ENCODE measurements around the gene CD3E. TPM values are rescaled to one million over a fixed set of nuclear protein-coding genes. Genes with fewer than 3 reads are reported as not detected.
A peak's percentile ranks its signal among the peaks of the same experiment; 100 is the strongest.

The CD3E gene
- total RNA-seq, 4 donors from 2014 or later: 0.48 to 2.4 TPM; not detected in 2

GRCh38 chr11:118287006-118287405, 17.5 kb upstream of the CD3E start:
- H3K27me3 ChIP-seq: no peaks in the 10 kb centered on the region
- DNase-seq: no peak
- H3K9me3 ChIP-seq: no peaks in the 10 kb centered on the region
- no peak overlapping the region for H3K27ac ChIP-seq
- no peaks in the 10 kb centered on the region for H3K4me1 ChIP-seq
- H3K4me3 ChIP-seq: no peak overlapping the region
- no peaks in the 10 kb centered on the region for H3K36me3 ChIP-seq
- no peak for TF ChIP-seq POLR2A (IDR thresholded peaks at IDR 0.05)
- TF ChIP-seq, protein P1, sequence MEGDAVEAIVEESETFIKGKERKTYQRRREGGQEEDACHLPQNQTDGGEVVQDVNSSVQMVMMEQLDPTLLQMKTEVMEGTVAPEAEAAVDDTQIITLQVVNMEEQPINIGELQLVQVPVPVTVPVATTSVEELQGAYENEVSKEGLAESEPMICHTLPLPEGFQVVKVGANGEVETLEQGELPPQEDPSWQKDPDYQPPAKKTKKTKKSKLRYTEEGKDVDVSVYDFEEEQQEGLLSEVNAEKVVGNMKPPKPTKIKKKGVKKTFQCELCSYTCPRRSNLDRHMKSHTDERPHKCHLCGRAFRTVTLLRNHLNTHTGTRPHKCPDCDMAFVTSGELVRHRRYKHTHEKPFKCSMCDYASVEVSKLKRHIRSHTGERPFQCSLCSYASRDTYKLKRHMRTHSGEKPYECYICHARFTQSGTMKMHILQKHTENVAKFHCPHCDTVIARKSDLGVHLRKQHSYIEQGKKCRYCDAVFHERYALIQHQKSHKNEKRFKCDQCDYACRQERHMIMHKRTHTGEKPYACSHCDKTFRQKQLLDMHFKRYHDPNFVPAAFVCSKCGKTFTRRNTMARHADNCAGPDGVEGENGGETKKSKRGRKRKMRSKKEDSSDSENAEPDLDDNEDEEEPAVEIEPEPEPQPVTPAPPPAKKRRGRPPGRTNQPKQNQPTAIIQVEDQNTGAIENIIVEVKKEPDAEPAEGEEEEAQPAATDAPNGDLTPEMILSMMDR (IDR thresholded peaks at IDR 0.05): no peak
- intact Hi-C loops (cut with DNase I; ENCODE audit: low total_unique reads): no loop called here

DNA sequence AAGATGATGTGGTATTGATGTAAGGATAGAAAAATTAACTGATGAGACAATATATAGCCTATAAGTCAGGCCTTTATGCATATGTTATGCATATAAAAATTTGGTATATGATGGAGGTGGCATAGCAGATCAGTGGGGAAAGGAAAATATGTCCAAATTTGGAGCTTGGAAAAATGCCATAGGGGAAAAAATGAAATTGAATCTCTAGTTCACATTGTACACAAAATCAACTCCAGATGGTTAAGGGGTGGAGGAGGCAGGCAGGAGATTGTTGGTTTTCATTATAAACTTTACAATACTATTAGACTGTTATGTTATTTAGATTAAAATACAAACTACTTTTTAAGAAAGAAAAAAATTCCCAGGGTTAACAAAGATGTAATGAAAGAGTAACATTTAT, 15.1 kb upstream of the CD3E start:
- intact Hi-C loops (cut with DNase I; ENCODE audit: low total_unique reads): no loop called here
- no peak for DNase-seq
- H3K4me1 ChIP-seq: no peaks in the 10 kb centered on the region

DNA sequence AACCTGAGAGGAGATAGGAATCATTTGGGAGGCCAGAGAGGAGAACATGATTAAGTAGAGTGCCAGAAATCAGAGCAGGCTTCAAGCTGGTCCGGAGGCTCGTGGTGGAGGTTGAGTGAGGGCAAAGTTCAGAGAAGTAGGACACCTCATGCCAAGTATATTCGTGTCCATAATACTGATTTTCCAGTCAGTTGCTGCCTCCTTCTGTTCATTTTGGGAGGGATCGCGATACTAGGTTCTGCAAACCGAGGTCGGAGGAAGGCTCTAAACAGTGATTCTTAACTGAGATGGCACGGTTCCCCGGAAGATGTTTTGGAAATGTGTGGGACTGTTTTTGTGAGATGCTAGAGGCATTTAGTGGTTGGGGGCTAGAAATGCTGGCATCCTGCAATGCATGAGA, 13.6 kb upstream of the CD3E start:
- no peak overlapping the region for H3K27ac ChIP-seq
- no peaks in the 10 kb centered on the region for H3K27me3 ChIP-seq
- peak in 1 of 2 donors; percentile 22 for DNase-seq
- no peaks in the 10 kb centered on the region for H3K4me1 ChIP-seq
- TF ChIP-seq, protein P1 (IDR thresholded peaks at IDR 0.05): peak; percentile 6 to 60 (median 36)
- TF ChIP-seq POLR2A (IDR thresholded peaks at IDR 0.05): no peak
- no peaks in the 10 kb centered on the region for H3K9me3 ChIP-seq
- intact Hi-C loops (cut with DNase I; ENCODE audit: low total_unique reads): no loop called here
- H3K36me3 ChIP-seq: no peaks in the 10 kb centered on the region
- H3K4me3 ChIP-seq: no peak overlapping the region

More for the DNA sequence above, 15.1 kb upstream of the CD3E start:
- Histone ChIP-seq H3K9me3 (no peaks in the 10 kb centered on the region), H3K4me3 (no peak overlapping the region), H3K27me3 (no peaks in the 10 kb centered on the region), H3K27ac (no peak overlapping the region), H3K36me3 (no peaks in the 10 kb centered on the region)
- TF ChIP-seq POLR2A (IDR thresholded peaks at IDR 0.05): no peak
- TF ChIP-seq, protein P1 (IDR thresholded peaks at IDR 0.05): no peak

DNA sequence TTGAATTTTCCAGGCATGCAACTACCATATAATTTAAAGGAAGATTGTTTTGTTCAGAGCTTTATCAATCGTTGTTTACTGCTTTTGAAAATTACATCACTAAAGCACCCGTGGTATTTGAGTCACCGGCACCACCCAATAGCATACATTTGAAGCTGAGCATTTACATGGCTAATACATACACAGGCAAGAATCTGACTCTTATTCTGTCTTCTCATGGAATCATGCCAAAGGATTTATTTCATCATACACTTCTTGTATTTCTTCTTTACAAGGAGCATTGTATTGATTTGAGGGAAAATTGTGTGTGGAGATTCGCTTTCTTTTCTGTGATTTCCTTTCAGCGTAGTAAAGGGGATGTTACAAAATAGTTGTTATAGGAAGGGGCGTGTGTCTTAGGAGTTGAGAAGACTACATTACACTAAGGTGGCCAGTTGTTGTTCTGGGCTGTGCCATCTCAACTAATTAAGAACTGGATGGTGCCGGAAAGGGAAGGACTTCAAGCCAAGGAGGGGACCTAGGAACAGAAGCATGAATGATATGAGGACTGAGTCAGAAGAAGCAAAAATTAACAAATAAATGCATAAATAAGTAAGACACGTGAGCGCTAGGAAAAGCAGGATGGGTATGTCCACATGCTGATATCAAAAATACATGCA, 12.9 kb upstream of the CD3E start:
- intact Hi-C loops (cut with DNase I; ENCODE audit: low total_unique reads): no loop called here

GRCh38 chr11:118294053-118294452, 10.5 kb upstream of the CD3E start:
- intact Hi-C loops (cut with DNase I; ENCODE audit: low total_unique reads): no loop called here
- H3K9me3 ChIP-seq: no peaks in the 10 kb centered on the region
- TF ChIP-seq POLR2A (IDR thresholded peaks at IDR 0.05): no peak
- TF ChIP-seq, protein P1 (IDR thresholded peaks at IDR 0.05): no peak
- H3K27ac ChIP-seq: no peak overlapping the region
- H3K36me3 ChIP-seq: no peaks in the 10 kb centered on the region
- H3K4me3 ChIP-seq: no peak overlapping the region
- no peaks in the 10 kb centered on the region for H3K27me3 ChIP-seq
- DNase-seq: no peak
- no peaks in the 10 kb centered on the region for H3K4me1 ChIP-seq

More for the DNA sequence above, 12.9 kb upstream of the CD3E start:
- no peak for TF ChIP-seq POLR2A (IDR thresholded peaks at IDR 0.05)
- TF ChIP-seq, protein P1 (IDR thresholded peaks at IDR 0.05): no peak
- Histone ChIP-seq H3K27me3 (no peaks in the 10 kb centered on the region), H3K27ac (no peak overlapping the region), H3K4me3 (no peak overlapping the region), H3K4me1 (no peaks in the 10 kb centered on the region), H3K9me3 (no peaks in the 10 kb centered on the region), H3K36me3 (no peaks in the 10 kb centered on the region)
- DNase-seq: no peak

All from uterus (tissue), 4 donors.